Measurements from ENCODE around the gene RHOF.

Gene RHOF

GRCh38 chr12:121822393-121823100 is 29.1 kb upstream of the RHOF start:
- no peak for ATAC-seq
- no peak for TF ChIP-seq TOX (CRISPR knock-in tag; IDR thresholded peaks at IDR 0.05; ENCODE audit: borderline replicate concordance)
- no peak for TF ChIP-seq SNAI2 (CRISPR knock-in tag; IDR thresholded peaks at IDR 0.05)
- no peak for TF ChIP-seq CSRNP3 (CRISPR knock-in tag; IDR thresholded peaks at IDR 0.05)
- TF ChIP-seq TCF4 (CRISPR knock-in tag; IDR thresholded peaks at IDR 0.05; ENCODE audit: borderline replicate concordance), result no peak
- TF ChIP-seq ISL1 (CRISPR knock-in tag; IDR thresholded peaks at IDR 0.05), result no peak
- no peak for TF ChIP-seq PPARA (CRISPR knock-in tag; IDR thresholded peaks at IDR 0.05; ENCODE audit: borderline replicate concordance)
- no peak for TF ChIP-seq ZNF8 (CRISPR knock-in tag; IDR thresholded peaks at IDR 0.05)
- no peak for TF ChIP-seq RARB (CRISPR knock-in tag; IDR thresholded peaks at IDR 0.05)
- TF ChIP-seq ZNF70 (CRISPR knock-in tag; IDR thresholded peaks at IDR 0.05), result no peak
- TF ChIP-seq ZFP30 (CRISPR knock-in tag; IDR thresholded peaks at IDR 0.05), result no peak
- no peak for TF ChIP-seq OSR1 (CRISPR knock-in tag; IDR thresholded peaks at IDR 0.05)

- ATAC-seq, result no peak
- no peak for TF ChIP-seq ESRRG (CRISPR knock-in tag; IDR thresholded peaks at IDR 0.05)
- TF ChIP-seq ARNTL (CRISPR knock-in tag; IDR thresholded peaks at IDR 0.05; ENCODE audit: borderline replicate concordance, low read depth), result no peak
- no peak for TF ChIP-seq TCF4 (CRISPR knock-in tag; IDR thresholded peaks at IDR 0.05; ENCODE audit: borderline replicate concordance)
- TF ChIP-seq ZNF8 (CRISPR knock-in tag; IDR thresholded peaks at IDR 0.05), result no peak
- no peak for TF ChIP-seq CSRNP3 (CRISPR knock-in tag; IDR thresholded peaks at IDR 0.05)
Observed at GRCh38 chr12:121820056-121820455, 26.6 kb upstream of the RHOF start.

- TF ChIP-seq CSDC2 (CRISPR knock-in tag; IDR thresholded peaks at IDR 0.05) (no peak), ZC3H10 (CRISPR knock-in tag; IDR thresholded peaks at IDR 0.05) (no peak), TCF4 (CRISPR knock-in tag; IDR thresholded peaks at IDR 0.05; ENCODE audit: borderline replicate concordance) (no peak), CSRNP3 (CRISPR knock-in tag; IDR thresholded peaks at IDR 0.05) (no peak), BACH2 (CRISPR knock-in tag; IDR thresholded peaks at IDR 0.05; ENCODE audit: borderline replicate concordance) (no peak), ZFP30 (CRISPR knock-in tag; IDR thresholded peaks at IDR 0.05) (no peak), ESRRG (CRISPR knock-in tag; IDR thresholded peaks at IDR 0.05) (no peak)
- no peak for ATAC-seq
Observed at GRCh38 chr12:121819212-121819949, 25.9 kb upstream of the RHOF start.

- ATAC-seq, result no peak
- TF ChIP-seq OSR1 (CRISPR knock-in tag; IDR thresholded peaks at IDR 0.05) (no peak), TOX (CRISPR knock-in tag; IDR thresholded peaks at IDR 0.05; ENCODE audit: borderline replicate concordance) (no peak), ZC3H10 (CRISPR knock-in tag; IDR thresholded peaks at IDR 0.05) (no peak), SNAI2 (CRISPR knock-in tag; IDR thresholded peaks at IDR 0.05) (no peak), PATZ1 (CRISPR knock-in tag; IDR thresholded peaks at IDR 0.05; ENCODE audit: borderline replicate concordance) (no peak)
Observed at GRCh38 chr12:121817648-121818043, 24.2 kb upstream of the RHOF start.

Measured in SK-N-SH treated with all-trans-retinoic acid at 6 μM for 48 hours (cell line).